Lower leg skin (tissue), 3 donors: ENCODE measurements around the gene LSM2.

ENCODE experiments used
- POLR2A ChIP-seq, 2 donors: fragments of 450-650 bp; IDR thresholded peaks; one replicate each; pipeline ENCODE4 v1.6.1; 2016 to 2017; ENCODE audit warnings: antibody characterized with exemption in 2 of 2, mild to moderate bottlenecking in 1 of 2, moderate library complexity in 1 of 2
- TF ChIP-seq, protein P1 (sequence below), 3 donors: fragments of 450-650 bp; IDR thresholded peaks; one replicate each; pipeline ENCODE4 v1.5.1; 2016; ENCODE audit warnings: antibody characterized with exemption in 3 of 3, mild to moderate bottlenecking in 3 of 3, moderate library complexity in 2 of 3

DNA sequence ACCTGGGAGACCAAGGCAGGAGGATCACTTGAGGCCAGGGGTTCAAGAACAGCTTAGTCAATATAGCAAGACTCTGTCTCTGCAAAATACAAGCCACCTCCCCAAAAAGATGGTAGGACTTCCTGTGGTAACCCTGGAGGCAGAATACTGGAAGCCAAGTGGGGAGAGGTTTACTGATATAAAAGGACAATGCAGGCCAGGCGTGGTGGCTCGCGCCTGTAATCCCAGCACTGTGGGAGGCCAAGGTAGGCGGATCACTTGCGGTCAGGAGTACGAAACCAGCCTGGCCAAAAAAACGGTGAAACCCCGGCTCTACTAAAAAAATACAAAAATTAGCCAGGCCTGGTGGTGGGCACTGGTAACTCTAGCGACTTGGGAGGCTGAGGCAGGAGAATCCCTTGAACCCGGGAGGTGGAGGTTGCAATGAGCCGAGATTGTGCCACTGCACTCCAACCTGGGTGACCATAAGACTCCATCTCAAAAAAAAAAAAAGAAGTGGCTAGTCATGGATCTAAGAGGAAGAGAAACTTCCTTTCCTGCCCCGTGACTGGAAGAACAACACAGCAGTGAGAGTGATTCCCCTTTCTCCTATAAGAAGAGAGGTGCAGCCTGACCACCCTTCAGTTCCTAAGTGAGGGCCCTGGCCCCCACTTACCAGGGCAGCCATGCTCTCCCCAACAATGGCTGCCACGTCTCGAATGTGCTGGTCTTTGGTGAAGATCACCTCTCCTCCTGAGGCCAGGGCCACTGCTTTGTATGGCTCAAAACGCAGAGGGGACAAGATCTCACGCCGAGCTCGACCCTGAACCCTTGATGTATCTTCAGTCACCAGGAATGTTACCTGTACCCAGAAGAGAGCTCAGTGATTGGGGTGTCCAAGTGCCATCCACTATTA lies 38.2 kb downstream of the LSM2 start:
- TF ChIP-seq, protein P1, sequence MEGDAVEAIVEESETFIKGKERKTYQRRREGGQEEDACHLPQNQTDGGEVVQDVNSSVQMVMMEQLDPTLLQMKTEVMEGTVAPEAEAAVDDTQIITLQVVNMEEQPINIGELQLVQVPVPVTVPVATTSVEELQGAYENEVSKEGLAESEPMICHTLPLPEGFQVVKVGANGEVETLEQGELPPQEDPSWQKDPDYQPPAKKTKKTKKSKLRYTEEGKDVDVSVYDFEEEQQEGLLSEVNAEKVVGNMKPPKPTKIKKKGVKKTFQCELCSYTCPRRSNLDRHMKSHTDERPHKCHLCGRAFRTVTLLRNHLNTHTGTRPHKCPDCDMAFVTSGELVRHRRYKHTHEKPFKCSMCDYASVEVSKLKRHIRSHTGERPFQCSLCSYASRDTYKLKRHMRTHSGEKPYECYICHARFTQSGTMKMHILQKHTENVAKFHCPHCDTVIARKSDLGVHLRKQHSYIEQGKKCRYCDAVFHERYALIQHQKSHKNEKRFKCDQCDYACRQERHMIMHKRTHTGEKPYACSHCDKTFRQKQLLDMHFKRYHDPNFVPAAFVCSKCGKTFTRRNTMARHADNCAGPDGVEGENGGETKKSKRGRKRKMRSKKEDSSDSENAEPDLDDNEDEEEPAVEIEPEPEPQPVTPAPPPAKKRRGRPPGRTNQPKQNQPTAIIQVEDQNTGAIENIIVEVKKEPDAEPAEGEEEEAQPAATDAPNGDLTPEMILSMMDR (IDR thresholded peaks at IDR 0.05): no peak
- no peak for TF ChIP-seq POLR2A (IDR thresholded peaks at IDR 0.05)
